Panc1 (cell line): ENCODE results near the gene NR1H4. TPM values are rescaled to one million over a fixed set of nuclear protein-coding genes. Genes with fewer than 3 reads are reported as not detected.

Experiments used
- ATAC-seq: fragments of 200-7000 bp; cut with Tn5 transposase; 2 replicates; pipeline ENCODE4 v1.9.1; 2020; ENCODE audit warnings: mild to moderate bottlenecking, moderate library complexity
- BruUV-seq: library from RNA; stranded (reverse); fragments of 400-500 nt; replicated peaks from 2 replicates; lab custom pipeline; 2021; lab: Mats Ljungman, UMichigan
- CTCF ChIA-PET: fragments of 300-600 bp; sonication (Branson Sonifier 250); formaldehyde crosslinking; loops from one replicate; lab custom pipeline; 2022; ENCODE audit warnings: antibody characterized with exemption; lab: Charles Lee
- POLR2A ChIA-PET: fragments of 300-600 bp; sonication (Branson Sonifier 250); formaldehyde crosslinking; loops from one replicate; lab custom pipeline; 2022; ENCODE audit warnings: antibody characterized with exemption; lab: Charles Lee
- DNase-seq: peaks from one replicate; pipeline ENCODE4 v3.0.0-alpha.2; 2010; ENCODE audit warnings: low read depth, low spot score
- H3K27ac ChIP-seq: 2 replicates; pipeline ENCODE4 v1.5.1; 2011; ENCODE audit warnings: mild to moderate bottlenecking, low read length, inconsistent platforms
- H3K27me3 ChIP-seq: fragments of 200-500 bp; sonication (Bioruptor generic); 2 replicates; pipeline ENCODE4 v1.6.0; 2014; ENCODE audit warnings: low read length, inconsistent platforms; ENCODE audit not compliant: control insufficient read depth, insufficient read depth
- H3K36me3 ChIP-seq: fragments of 200-500 bp; sonication (Bioruptor generic); 2 replicates; pipeline ENCODE4 v1.5.1; 2014; ENCODE audit warnings: inconsistent platforms, mild to moderate bottlenecking, low read length, moderate library complexity; ENCODE audit not compliant: control insufficient read depth, insufficient read depth
- H3K4me1 ChIP-seq: 2 replicates; pipeline ENCODE4 v1.5.1; 2011; ENCODE audit warnings: inconsistent platforms, mild to moderate bottlenecking, low read length, moderate library complexity; ENCODE audit not compliant: control insufficient read depth, insufficient read depth
- H3K4me3 ChIP-seq, 2 experiments: 2 replicates each; pipeline ENCODE4 v1.5.1; 2011 to 2012; ENCODE audit warnings: low read depth in 2 of 2, low read length in 2 of 2, mild to moderate bottlenecking in 2 of 2, inconsistent platforms in 1 of 2, moderate library complexity in 1 of 2
- H3K9me3 ChIP-seq: fragments of 200-500 bp; sonication (Bioruptor generic); 2 replicates; pipeline ENCODE4 v1.5.1; 2014; ENCODE audit warnings: low read depth, mild to moderate bottlenecking, inconsistent platforms, low read length, moderate library complexity; ENCODE audit not compliant: control insufficient read depth, insufficient read depth
- CTCF ChIP-seq: fragments of 450-650 bp; IDR thresholded peaks from 2 replicates; pipeline ENCODE4 v1.5.1; 2017; ENCODE audit warnings: mild to moderate bottlenecking
- POLR2AphosphoS5 ChIP-seq: IDR thresholded peaks from 2 replicates; pipeline ENCODE4 v1.6.1; 2012; ENCODE audit warnings: mild to moderate bottlenecking, low read depth, low read length, moderate library complexity
- REST ChIP-seq, 2 experiments: IDR thresholded peaks; 2 replicates each; pipeline ENCODE4 v1.6.1; 2011 to 2012; ENCODE audit warnings: low read depth in 2 of 2, control low read depth in 1 of 2, low read length in 1 of 2, mild to moderate bottlenecking in 1 of 2, moderate library complexity in 1 of 2; ENCODE audit not compliant: insufficient read depth in 1 of 2
- SIN3A ChIP-seq: IDR thresholded peaks from 2 replicates; pipeline ENCODE4 v1.6.1; 2012; ENCODE audit warnings: low read depth, mild to moderate bottlenecking, low read length, moderate library complexity, borderline replicate concordance; ENCODE audit not compliant: insufficient read depth
- TCF7L2 ChIP-seq: IDR thresholded peaks from 2 replicates; pipeline ENCODE4 v1.6.1; 2011; ENCODE audit warnings: mild to moderate bottlenecking, low read depth, low read length, inconsistent platforms
- in situ Hi-C: cut with HindIII; loops from 2 replicates; pipeline ENCODE4 v1.10.0; 2016; ENCODE audit warnings: low sequenced_read_pairs, low pct_unique_long_range_greater_than_20kb
- intact Hi-C: fragments of 100-400 bp; cut with micrococcal nuclease; formaldehyde crosslinking; loops from one replicate; pipeline ENCODE4 v1.10.0; 2022; ENCODE audit not compliant: unreplicated experiment
- total RNA-seq: library from RNA; stranded (reverse); gene quantifications from one replicate; pipeline ENCODE4 v1.2.1, GENCODE V29; 2021; ENCODE audit not compliant: unreplicated experiment

The NR1H4 gene
- total RNA-seq, 1 experiment from 2014 or later: not detected

GRCh38 chr12:100485983-100486382, 12.3 kb downstream of the NR1H4 start:
- H3K9me3 ChIP-seq: no peaks in the 10 kb centered on the region
- peaks cover 2% of the 10 kb centered on the region for H3K27me3 ChIP-seq
- DNase-seq (no peak), ATAC-seq (no peak)
- no peaks in the 10 kb centered on the region for H3K36me3 ChIP-seq
- H3K4me1 ChIP-seq: no peaks in the 10 kb centered on the region
- intact Hi-C loops (no loop called here), in situ Hi-C loops (no loop called here)
- ChIA-PET CTCF (no interaction called here), POLR2A (no interaction called here)
- TF ChIP-seq TCF7L2 (no peak), POLR2AphosphoS5 (no peak), REST (IDR thresholded peaks at IDR 0.05; ENCODE audit: insufficient read depth in 1 of 2, low read depth in 2 of 2, low read length in 1 of 2) (no peak), CTCF (no peak), SIN3A (no peak)
- BruUV-seq: no TSS peak
- H3K4me3 ChIP-seq: no peak overlapping the region
- no peak overlapping the region for H3K27ac ChIP-seq

- no peaks in the 10 kb centered on the region for H3K36me3 ChIP-seq
- DNase-seq (no peak), ATAC-seq (no peak)
- in situ Hi-C loops: no loop called here
- ChIA-PET CTCF (no interaction called here), POLR2A (no interaction called here)
- TF ChIP-seq TCF7L2 (no peak), REST (IDR thresholded peaks at IDR 0.05; ENCODE audit: insufficient read depth in 1 of 2, low read depth in 2 of 2, low read length in 1 of 2) (no peak)
- BruUV-seq: no TSS peak
- no peaks in the 10 kb centered on the region for H3K9me3 ChIP-seq
- H3K27me3 ChIP-seq: peaks cover 2% of the 10 kb centered on the region
- no peaks in the 10 kb centered on the region for H3K4me1 ChIP-seq
- H3K4me3 ChIP-seq: no peak overlapping the region
- intact Hi-C loops: no loop called here
- no peak overlapping the region for H3K27ac ChIP-seq
Observed at GRCh38 chr12:100489251-100489820, 15.7 kb downstream of the NR1H4 start.
